Small intestine (tissue), 7 donors: ENCODE measurements around the gene PXDN. TPM values are rescaled to one million over a fixed set of nuclear protein-coding genes. Genes with fewer than 3 reads are reported as not detected.

Source experiments
- DNase-seq, 2 donors: peaks; one replicate each; pipeline versions ENCODE4 v3.0.0 to v3.0.0-alpha.2; 2013
- FAIRE-seq: peaks from 2 replicates; lab custom pipeline; 2012; peaks lifted over from hg19 to GRCh38; lab: Jason Lieb, UNC
- H3K27ac ChIP-seq, 3 donors: one replicate each; pipeline ENCODE4 v1.5.1; 2013; ENCODE audit warnings: low read length in 2 of 3, mild to moderate bottlenecking in 2 of 3, control low read depth in 1 of 3, inconsistent platforms in 1 of 3, low read depth in 1 of 3, moderate library complexity in 1 of 3
- H3K27me3 ChIP-seq, 3 donors: one replicate each; pipeline ENCODE4 v1.6.1; 2013; ENCODE audit warnings: low read length in 3 of 3, inconsistent platforms in 1 of 3; ENCODE audit not compliant: control insufficient read depth in 3 of 3, insufficient read depth in 3 of 3
- H3K36me3 ChIP-seq, 3 donors: one replicate each; pipeline ENCODE4 v1.6.1; 2013; ENCODE audit warnings: low read length in 3 of 3, inconsistent platforms in 1 of 3, low read depth in 1 of 3, mild to moderate bottlenecking in 1 of 3, moderate library complexity in 1 of 3; ENCODE audit not compliant: control insufficient read depth in 3 of 3, insufficient read depth in 2 of 3
- H3K4me1 ChIP-seq, 3 donors: one replicate each; pipeline ENCODE4 v1.6.1; 2013; ENCODE audit warnings: low read length in 2 of 3, inconsistent platforms in 1 of 3, low read depth in 1 of 3, mild to moderate bottlenecking in 1 of 3, moderate library complexity in 1 of 3; ENCODE audit not compliant: control insufficient read depth in 3 of 3, insufficient read depth in 2 of 3
- H3K4me3 ChIP-seq, 3 donors: one replicate each; pipeline ENCODE4 v1.5.1; 2013; ENCODE audit warnings: low read length in 3 of 3, control low read depth in 1 of 3, inconsistent platforms in 1 of 3, low read depth in 1 of 3, mild to moderate bottlenecking in 1 of 3, moderate library complexity in 1 of 3
- H3K9me3 ChIP-seq, 2 donors: one replicate each; pipeline ENCODE4 v1.6.1; 2013; ENCODE audit warnings: low read depth in 1 of 2, low read length in 1 of 2; ENCODE audit not compliant: control insufficient read depth in 2 of 2, insufficient read depth in 1 of 2
- WGBS, 3 donors: extraction: QIAGEN DNeasy Blood & Tissue Kit; methylation state at CpG; one replicate each; pipeline ENCODE4 v1.1.7; 2013; 5-methylcytosine and 5-hydroxymethylcytosine counted together
- polyA plus RNA-seq, 4 donors: library from polyadenylated mRNA; stranded (reverse) in 3 of 4; unstranded in 1 of 4; fragments of 200-250 nt in 3 of 4; fragments of 120-200 nt in 1 of 4; gene quantifications; one replicate each; pipeline versions ENCODE4 v1.2.1 to v1.2.3, GENCODE V29; 2013
- donor health status: healthy with polysubstance abuse.
- donor health status: control.
- donor health status: control.
- donor health status: Bipolar disorder and iron deficiency.
- donor health status: healthy.

PXDN gene
- polyA plus RNA-seq, 4 donors: 0.81 to 38.9 (median 6.6) TPM

DNA sequence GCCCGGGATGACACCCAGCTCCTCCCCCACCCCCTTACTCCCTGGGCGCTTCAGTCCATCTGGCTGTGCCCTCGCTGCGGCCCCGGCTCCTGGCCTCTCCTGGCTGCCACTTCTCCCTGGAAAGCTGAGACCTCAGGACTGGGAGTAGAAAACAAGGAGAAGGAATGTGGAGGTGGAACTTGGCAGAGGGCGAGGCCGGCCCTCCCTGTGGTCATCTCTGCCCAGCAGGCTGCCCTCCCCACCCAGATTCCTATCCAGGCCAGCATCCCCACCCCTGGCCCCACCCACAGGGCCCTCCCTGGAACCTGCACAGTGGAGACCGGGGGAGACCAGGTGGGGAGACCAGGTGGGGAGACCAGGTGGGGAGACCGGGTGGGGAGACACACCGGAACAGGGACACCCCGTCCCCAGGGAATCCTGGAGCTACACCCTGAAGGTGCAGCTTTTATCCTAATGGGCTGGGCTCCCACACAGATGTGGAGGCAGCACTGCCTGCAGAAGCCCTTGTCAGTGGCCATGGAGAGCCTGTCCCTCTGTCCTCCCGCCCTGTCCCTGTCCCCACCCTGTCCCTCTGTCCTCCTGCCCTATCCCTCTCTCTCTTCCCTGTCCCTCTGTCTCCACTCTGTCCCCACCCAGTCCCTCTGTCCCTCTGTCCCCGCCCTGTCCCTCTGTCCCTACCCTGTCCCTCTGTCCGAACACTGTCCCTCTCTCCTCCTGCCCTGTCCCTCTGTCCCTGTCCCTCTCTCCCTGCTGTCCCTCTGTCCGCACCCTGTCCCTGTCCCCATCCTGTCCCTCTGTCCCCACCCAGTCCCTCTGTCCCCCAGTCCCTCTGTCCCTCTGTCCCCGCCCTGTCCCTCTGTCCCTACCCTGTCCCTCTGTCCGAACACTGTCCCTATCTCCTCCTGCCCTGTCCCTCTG is 157.1 kb downstream of the PXDN start:
- H3K9me3 ChIP-seq: peaks cover 0 to 3% of the 10 kb centered on the region in 2 donors
- WGBS, 3 donors: 53 to 74% (median 62%) methylated on average over 15 to 17 of the region's 17 CpGs
- no peak for FAIRE-seq

DNA sequence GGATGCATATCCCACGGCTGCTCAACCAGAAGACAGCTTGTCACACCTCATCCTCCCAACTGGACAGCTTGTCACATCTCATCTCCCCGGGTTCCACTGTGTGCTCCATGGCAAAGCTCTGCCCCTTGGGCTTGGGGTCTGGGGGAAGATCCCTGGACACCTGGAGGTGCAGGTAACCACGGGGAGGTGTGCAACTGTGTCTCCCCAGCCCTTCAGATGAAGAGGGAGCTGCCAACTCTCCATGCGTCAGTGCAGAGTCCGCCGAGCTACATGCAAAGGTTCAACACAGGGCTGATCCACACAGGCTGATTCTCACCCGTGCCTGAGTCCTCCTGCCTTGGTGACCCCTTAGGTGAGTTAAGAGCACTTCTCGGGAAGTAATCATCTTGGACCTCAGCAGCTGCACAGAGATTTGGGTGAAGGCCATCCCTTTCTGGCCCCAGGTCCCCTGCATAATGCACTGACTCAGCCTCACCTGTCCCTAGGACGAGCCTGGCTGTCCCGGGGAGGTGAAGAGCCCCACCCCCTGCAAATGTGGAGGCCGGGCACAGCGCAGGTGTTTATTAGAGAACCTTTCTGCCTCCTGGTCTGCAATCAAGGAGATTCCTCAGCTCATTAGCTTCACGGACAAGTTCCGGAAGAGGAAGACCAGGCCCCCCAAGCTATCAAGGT is 157.9 kb downstream of the PXDN start:
- 62 to 84% (median 68%) methylated on average over 14 of the region's 14 CpGs for WGBS, 3 donors
- Histone ChIP-seq H3K4me3 (no peak overlapping the region), H3K27ac (no peak overlapping the region), H3K36me3 (no peaks in the 10 kb centered on the region), H3K4me1 (no peaks in the 10 kb centered on the region), H3K9me3 (peaks cover 0 to 3% of the 10 kb centered on the region in 2 donors), H3K27me3 (peaks cover 0 to 8% (median 0%) of the 10 kb centered on the region in 3 donors)
- DNase-seq: no peak
- FAIRE-seq: no peak

More for the DNA sequence above, 157.1 kb downstream of the PXDN start:
- H3K27ac ChIP-seq: no peak overlapping the region
- DNase-seq: no peak
- H3K4me1 ChIP-seq: no peaks in the 10 kb centered on the region
- H3K27me3 ChIP-seq: peaks cover 0 to 15% (median 0%) of the 10 kb centered on the region in 3 donors
- H3K36me3 ChIP-seq: no peaks in the 10 kb centered on the region
- no peak overlapping the region for H3K4me3 ChIP-seq

DNA sequence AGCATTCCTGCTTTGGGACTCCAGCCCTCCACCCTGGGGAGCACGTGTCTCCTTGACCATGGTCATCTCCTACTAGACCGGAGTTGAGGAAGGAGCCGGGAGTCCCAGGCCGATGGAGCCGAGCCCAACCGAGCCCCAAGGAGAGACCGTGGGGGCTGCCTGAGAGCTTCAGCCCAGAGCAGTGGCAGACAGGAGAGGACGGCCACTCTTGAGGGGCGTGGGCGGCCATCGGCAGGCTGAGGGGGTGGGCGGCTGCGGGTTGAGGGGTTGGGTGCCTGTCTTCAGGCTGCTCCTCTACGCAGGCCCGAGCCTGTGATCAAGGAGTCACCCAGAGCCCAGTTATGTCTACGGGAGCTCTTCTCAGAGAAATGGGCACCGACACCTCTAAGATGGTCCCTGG is 158.7 kb downstream of the PXDN start:
- WGBS, 3 donors: 85 to 88% (median 88%) methylated on average over 15 to 17 of the region's 17 CpGs
- Histone ChIP-seq H3K27ac (no peak overlapping the region), H3K9me3 (peaks cover 0 to 3% of the 10 kb centered on the region in 2 donors), H3K36me3 (no peaks in the 10 kb centered on the region), H3K4me3 (no peak overlapping the region), H3K4me1 (no peaks in the 10 kb centered on the region), H3K27me3 (peaks cover 0 to 2% (median 0%) of the 10 kb centered on the region in 3 donors)
- no peak for DNase-seq
- FAIRE-seq: no peak

DNA sequence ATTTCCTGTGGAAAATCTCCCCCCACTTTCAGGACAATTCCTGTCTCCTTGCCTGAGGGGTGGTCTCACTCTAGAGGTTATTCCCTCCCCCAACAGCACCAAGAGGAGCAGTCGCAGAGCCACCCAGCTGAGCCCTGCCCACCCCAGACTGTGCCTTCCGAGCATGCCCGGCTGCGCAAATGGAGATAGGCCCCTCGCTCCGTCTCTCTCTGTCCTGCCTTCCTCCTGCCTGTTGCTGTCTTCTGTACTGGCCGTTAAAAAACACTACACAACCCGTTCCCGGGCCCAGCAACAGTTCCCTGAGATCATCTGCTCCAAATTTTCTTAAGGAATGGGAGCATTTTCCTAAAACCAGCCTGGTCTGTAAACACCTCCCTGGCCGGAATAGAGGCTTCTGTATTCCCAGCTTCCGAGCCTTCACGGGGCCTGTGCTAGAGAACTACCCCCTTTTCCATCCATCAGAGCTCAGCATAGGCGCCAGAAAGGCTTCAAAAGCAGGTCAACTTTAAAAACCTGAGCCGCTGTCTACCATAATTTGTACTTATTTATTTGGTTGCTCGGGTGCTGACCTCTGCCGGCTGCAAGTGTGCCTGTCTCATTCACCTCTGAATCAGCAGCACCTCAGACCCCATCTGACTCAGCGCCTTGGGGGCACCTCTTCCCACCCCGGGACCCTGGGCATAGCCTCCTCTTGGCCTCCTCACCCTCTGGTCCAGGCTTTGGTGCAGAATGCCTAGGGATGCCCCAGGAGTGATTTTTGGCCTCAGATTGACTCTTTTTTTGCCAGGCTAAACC is 159.4 kb downstream of the PXDN start:
- no peak for FAIRE-seq
- Histone ChIP-seq H3K9me3 (no peaks in the 10 kb centered on the region), H3K27ac (no peak overlapping the region), H3K36me3 (no peaks in the 10 kb centered on the region), H3K4me3 (no peak overlapping the region), H3K4me1 (no peaks in the 10 kb centered on the region), H3K27me3 (peaks cover 0 to 2% (median 0%) of the 10 kb centered on the region in 3 donors)
- DNase-seq: no peak
- 80 to 89% (median 85%) methylated on average over 18 of the region's 18 CpGs for WGBS, 3 donors

DNA sequence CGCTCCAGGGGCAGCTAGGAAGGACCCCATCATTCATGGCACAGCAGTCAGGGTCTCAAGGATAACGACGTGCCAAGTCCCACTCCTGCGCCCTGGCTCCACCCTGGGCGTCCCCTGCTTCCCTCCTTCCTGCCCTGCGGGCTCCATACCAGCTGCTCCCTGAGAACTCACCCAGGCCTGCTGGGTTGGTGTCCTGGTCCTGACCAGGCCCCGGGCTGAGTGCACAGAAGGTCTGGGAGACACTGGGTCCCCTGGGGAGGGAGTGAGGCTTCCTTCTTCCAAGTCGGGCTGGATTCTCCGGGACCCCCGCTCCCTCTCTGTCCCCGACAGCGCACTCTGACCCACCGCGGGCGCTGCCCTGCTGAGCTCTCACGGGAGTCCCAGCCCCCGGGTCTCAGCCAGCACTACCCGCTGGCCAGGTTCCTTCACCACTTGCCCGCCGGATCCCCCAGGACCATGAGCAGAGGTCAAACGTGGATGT is 160.2 kb downstream of the PXDN start:
- FAIRE-seq: no peak
- DNase-seq: no peak
- no peaks in the 10 kb centered on the region for H3K36me3 ChIP-seq
- 91 to 92% (median 92%) methylated on average over 20 to 21 of the region's 21 CpGs for WGBS, 3 donors
- no peak overlapping the region for H3K27ac ChIP-seq
- peaks cover 0 to 2% (median 0%) of the 10 kb centered on the region in 3 donors for H3K27me3 ChIP-seq
- no peaks in the 10 kb centered on the region for H3K9me3 ChIP-seq
- H3K4me1 ChIP-seq: no peaks in the 10 kb centered on the region
- H3K4me3 ChIP-seq: no peak overlapping the region

DNA sequence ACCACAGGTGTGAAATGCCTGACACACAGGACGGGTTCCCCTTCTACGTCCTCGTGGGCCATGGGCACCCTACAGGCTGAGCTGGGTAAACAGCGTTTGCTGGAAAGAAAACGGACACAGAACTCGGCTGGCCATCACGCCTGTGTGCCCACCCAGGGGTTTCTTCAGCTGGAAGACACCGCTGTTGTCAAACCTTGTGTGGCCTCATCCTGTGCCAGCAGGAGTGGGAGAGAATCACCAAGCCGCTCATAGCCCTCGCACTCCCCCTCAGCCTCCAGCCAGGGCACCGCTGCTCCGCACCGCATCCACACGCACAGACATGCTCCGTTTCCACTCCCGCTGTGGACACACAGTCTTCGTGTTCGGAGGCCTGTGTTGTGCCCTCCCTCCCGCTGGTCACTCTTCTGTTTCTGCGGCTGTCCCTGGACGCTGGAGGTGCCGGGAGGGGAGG is 161.4 kb downstream of the PXDN start:
- DNase-seq (no peak), FAIRE-seq (no peak)
- no peak overlapping the region for H3K27ac ChIP-seq
- H3K4me3 ChIP-seq: no peak overlapping the region
- H3K9me3 ChIP-seq: no peaks in the 10 kb centered on the region
- peaks cover 0 to 6% (median 0%) of the 10 kb centered on the region in 3 donors for H3K27me3 ChIP-seq
- no peaks in the 10 kb centered on the region for H3K4me1 ChIP-seq
- WGBS, 3 donors: 84 to 89% (median 86%) methylated on average over 22 of the region's 22 CpGs
- H3K36me3 ChIP-seq: no peaks in the 10 kb centered on the region

DNA sequence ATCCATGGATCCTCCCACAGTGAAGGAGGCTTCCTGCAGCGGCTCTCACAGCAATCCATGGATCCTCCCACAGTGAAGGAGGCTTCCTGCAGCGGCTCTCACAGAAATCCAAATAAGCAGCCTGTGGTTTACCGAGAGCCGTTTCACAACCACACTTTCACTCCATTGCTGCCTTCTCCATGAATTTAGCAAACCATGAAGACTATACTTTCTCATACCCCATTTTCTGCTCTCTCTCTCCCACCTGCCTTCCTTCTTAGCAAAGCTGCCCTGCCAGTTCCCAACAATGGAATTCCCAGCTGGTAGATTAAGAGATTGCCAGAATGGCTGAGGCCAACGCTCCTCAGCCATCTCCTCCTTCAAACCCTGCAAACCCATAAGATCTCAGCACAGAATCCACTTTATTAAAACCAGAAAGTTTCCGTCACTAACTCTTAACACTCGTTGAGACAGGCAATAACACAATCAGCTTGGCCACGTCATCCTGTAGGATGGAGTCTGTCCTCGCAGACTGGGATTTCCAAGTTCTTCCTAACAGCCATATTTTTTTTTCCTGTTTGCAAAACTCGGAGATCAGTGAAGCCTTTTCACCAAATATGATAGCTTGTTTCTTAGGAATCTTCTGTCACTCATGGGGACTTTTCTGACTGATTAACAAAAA is 162.2 kb downstream of the PXDN start:
- Histone ChIP-seq H3K36me3 (no peaks in the 10 kb centered on the region), H3K4me3 (no peak overlapping the region), H3K27me3 (peaks cover 0 to 6% (median 0%) of the 10 kb centered on the region in 3 donors), H3K4me1 (no peaks in the 10 kb centered on the region), H3K27ac (no peak overlapping the region), H3K9me3 (no peaks in the 10 kb centered on the region)
- no peak for FAIRE-seq
- no peak for DNase-seq
- 73 to 82% (median 75%) methylated on average over 10 of the region's 10 CpGs for WGBS, 3 donors
